Stimulated activated CD4-positive, alpha-beta T cell treated with anti-CD3 and anti-CD28 coated beads, Interleukin-12 subunit alpha, Interleukin-12 subunit beta, amount 100 ng/mL, for 24 hours (primary cell): ENCODE data around the gene IQCE.
A peak's percentile ranks its signal among the peaks of the same experiment; 100 is the strongest.

Experiments
- DNase-seq, 2 experiments: peaks; one replicate each; pipeline ENCODE4 v3.0.0-alpha.2; 2020; ENCODE audit warnings: low read depth in 2 of 2

The IQCE gene, protein sequence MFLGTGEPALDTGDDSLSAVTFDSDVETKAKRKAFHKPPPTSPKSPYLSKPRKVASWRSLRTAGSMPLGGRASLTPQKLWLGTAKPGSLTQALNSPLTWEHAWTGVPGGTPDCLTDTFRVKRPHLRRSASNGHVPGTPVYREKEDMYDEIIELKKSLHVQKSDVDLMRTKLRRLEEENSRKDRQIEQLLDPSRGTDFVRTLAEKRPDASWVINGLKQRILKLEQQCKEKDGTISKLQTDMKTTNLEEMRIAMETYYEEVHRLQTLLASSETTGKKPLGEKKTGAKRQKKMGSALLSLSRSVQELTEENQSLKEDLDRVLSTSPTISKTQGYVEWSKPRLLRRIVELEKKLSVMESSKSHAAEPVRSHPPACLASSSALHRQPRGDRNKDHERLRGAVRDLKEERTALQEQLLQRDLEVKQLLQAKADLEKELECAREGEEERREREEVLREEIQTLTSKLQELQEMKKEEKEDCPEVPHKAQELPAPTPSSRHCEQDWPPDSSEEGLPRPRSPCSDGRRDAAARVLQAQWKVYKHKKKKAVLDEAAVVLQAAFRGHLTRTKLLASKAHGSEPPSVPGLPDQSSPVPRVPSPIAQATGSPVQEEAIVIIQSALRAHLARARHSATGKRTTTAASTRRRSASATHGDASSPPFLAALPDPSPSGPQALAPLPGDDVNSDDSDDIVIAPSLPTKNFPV

DNA sequence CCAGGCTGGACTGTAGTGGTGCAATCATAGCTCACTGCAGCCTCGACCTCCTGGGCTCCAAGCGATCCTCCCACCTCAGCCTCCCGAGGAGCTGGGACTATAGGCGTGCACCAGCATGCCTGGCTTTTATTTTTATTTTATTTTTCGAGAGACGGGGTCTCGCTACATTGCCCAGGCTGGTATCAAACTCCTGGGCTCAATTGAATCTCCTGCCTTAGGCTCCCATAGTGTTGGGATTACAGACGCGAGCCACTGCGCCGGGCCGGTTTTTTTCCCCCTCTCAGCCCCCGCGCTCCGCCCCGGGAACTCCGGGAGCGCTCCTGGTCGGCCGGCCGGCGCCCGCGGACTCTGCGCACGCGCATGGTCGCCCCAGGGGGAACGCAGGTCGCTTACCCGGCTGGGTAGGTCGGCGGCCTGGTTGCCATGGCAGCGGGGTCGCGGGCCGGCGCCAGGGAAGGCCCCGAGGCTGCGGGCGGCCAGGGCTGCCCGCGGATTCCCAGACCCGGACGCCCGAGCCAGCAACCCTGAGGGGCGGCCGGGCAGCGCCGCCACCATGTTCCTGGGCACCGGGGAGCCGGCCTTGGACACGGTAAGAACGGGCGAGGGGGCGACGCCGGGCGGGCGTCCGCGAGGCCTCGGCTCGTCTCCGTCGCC lies at the start of gene IQCE:
Gene IQCE, plus strand, starts transcription at position 351 of the 654 bp plus-strand sequence. Its CDS starts 203 bp downstream, at position 554.
- DNase-seq: peak; percentile 81 to 89

DNA sequence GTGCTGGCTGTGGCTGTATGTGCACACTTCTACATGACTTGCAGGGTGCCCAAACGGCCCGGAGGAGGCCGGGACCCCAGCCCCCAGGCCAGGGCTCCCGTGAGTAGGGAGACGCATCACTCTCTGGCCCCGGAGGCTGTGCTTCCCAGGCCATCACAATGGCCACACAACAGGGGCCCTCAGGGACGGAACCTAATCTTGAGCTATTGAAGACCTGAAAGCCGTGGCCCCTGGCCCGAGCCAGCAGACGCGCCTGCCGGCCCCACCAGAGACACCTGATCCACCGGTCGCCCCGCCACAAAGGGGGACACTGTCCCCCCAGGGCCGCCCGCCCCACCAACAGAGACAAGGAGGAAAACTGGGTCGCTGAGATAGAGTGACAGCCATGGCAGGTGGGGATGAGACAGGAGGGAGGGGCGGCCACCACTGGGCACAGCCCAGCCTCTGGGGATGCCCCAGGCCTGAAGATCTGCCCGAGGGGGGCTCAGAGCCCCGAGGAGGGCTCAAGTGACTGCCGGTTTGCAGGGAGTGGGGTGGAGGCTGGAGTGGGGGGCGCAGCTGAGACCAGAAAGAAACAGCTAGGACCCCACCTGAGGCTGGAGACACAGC lies 49.4 kb upstream of the IQCE start:
- no peak for DNase-seq

DNA sequence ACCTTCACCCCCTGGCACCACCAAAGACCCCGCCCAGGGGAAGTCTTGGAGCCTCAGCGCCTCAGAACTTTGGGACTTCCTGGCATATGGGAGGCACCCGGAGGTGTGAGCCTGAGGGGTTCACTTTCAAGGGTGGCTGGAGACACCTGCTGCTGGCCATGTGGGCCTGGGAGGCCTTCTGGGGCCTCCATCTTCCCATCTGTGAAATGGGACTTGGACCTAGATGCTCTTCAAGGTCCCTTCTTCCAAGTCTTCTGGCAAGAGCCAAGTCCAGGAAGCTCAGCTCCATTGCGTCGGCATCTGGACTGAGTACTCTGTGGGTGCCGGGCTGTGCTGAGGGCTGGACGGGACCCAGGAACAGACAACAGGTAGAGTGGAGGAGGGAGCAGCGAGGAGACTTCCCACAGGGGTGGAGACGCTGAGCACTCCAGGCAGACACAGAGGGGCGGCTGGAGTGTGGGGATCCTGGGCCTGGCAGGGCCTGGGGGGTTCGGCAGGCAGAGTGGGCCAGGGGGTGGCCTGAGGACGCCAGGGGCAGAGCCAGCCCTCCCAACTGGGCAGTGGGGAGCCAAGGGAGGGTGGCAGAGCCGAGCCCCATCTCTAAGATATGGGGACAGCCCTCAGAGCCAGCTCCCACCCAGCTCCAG lies 48.5 kb upstream of the IQCE start:
- DNase-seq: no peak

DNA sequence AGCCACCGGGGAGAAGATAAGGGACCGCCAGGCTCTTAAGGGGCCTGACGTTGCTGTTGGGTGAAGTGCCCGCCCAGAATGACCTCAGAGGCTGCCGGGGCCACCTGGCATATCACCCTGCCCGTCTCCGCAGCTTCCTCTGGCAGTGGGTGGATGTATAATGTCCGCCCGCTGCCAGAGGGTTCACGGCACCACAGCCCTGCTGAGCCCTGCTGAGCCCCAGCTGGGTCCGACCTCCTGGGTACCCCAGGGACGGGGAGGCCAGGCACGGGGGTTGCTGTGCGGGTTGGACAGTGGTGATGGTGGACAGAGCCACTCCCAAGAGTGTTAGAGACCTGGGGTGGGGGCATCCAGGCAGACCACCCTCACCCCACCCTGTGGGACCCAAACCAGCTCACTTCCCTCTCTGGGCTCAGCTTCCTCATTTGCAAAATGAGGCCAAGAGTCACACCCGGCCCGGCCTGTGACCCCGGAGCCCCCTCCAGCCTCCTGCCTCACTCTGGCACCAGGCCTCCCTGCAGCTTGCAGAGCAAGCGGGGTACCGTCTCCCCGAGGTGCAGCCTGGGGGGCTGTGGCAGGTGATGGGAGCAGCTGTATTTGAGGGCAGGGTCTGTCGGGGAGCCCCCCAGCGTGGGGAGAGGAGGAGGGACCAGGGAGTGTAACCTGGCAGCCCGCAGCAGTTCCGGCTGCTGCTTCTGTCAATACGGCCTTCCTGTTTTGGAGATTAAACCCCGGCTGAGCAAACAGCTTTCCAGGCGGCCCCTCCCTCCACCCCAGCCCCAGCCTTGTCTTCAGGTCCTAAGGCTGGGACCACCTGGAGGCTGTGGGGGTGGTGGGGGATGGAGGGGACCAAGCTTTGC lies 47.6 kb upstream of the IQCE start:
- peak in 1 of 2 experiments; percentile 35 for DNase-seq

DNA sequence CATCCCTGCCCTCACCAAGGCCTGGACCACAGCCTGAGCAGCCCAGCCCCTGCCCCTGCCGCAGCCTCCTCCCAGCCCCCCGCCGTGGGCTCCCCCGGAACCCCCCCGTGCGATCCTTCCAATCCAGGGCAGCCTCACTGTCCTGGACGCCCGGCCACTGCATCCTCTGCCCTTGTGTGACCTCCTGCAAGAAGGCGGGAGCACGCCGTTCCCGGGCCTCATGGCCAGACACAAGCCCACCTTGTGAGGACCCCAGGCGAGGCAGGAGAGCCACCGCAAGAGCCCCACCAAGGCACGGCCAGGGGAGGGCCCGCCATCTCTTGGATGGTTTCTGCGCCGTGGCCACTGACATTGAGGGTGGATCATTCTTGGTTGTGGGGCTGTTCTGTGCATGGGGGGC lies 47.0 kb upstream of the IQCE start:
- no peak for DNase-seq

DNA sequence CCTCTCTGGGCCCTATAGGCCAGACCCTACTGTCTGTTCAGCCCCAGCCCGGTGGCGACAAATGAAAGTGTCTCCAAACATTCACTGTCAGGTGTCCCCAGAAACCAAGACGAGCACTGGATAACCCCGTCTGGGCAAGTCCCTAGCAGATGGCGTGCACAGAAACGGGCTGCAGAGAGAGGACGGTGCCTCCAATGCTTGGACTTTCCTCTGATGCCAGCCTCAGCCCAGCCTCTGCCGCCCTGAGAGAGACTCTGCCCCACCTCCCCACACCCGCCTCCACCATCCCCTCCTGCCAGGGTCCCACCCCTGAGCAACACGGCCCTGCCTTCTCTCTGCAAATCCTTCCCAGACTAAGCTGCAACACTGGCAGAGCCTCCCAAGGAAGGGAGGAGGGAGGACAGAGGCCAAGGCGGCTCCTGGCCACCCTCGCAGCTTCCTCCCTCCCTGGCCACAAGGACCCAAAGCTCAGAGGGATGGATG lies 46.6 kb upstream of the IQCE start:
- DNase-seq: no peak

DNA sequence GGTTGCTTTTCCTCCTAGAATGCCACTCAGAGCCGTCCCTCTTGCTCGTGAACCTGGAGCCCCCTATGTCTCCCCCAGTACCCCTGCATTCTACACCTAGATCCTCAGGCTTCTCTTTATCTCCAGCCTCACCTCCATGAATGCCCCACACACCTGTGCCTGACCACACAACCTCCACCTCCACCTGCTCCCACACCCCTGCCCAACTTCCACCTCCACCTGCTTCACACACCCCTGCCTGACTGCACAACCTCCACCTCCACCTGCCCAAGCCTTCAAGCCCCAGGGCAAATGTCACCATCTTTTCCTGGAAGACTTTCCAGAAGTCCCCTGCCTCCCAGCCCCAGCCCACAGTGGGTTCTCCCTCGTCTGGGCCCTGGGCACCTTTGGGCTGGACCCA lies 46.1 kb upstream of the IQCE start:
- DNase-seq: no peak

DNA sequence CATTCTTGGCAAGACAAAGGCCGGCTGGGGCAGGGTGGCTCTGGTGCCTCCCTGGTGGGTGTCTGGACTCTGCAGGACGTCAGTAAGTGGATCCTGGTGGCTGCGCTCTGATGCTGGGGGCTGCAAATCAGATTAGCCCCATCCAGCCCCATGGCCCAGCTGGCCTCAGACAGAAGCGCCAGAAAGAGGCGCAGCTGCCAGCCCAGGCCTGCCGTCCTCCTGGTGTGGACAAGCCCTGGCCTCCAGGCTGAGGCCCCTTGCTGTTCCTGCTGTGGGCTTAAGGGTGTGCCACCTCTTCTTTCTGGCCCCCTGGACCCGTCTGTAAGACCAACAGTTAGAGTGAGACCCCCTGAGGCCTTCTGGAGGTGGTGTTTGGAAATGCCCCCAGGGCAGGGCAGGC lies 45.1 kb upstream of the IQCE start:
- DNase-seq: no peak

DNA sequence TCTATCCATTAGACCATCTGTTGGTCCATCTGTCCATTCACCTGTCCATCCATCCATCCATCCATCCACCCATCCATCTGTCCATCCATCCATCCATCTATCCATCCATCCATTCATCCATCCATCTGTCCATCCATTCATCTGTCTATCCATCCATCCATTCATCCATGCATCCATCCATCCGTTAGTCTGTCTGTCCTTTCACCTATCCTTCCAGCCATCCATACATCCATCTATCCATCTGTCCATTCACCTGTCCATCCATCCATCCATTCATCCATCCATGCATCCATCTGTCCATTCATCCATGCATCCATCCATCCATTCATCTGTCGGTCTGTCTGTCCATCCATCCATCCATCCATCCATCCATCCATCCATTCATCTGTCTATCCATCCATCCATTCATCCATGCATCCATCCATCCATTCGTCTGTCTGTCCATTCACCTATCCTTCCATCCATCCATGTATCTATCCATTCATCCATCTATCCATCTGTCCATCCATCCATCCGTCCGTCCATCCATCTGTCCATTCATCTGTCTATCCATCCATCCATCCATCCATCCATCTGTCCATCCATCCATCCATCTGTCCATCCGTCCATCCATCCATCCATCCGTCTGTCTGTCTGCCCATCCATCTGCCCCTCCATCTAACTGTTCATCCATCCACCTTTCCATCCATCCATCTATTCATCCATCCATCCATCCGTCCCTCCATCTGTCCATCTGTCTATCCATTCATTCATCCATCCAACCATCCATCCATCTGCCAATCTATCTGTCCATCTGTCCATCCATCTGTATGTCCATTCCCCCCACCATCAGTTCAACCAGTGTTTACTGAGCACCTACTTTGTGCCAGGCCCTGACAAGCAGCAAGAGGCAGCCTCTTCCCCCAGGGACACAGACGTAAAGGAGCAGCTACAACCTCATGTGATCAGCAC lies 44.0 kb upstream of the IQCE start:
- DNase-seq: no peak

DNA sequence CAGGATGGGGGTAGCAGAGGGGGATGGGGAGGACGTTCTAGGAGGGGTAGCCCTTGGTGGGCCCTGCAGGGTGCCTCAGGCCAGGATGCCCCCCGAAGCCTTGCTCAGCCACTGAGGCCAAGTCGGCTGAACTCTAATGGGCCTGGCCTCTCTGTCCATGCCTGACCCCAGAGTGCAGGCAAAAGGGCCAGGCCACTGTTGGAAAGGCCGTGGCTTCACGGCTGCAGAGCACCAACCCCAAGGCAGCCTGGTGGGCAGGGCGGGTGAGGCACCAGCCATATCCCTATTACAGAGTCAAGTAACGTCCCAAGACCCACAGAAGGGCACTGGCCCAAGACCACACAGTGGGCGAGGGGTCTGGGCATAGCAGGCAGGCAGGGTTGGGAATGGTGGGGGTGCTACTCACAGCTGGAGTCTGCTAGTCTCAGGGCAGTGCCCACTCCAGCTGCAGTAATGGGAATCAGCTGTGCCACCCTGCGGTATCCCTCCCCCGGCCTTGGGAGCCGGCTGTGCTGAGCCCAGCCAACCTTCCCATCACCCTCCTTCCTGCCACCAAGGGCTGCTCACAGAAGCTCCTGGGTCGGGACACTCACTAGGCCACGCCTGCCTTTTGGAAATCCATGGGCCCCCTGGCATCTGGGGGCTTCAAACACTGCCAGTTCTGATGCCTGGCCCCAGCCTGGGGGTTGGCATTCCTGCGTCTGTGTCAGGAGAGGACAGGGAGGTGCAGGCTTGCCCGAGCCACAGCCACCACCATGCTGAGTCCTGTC lies 43.2 kb upstream of the IQCE start:
- no peak for DNase-seq

DNA sequence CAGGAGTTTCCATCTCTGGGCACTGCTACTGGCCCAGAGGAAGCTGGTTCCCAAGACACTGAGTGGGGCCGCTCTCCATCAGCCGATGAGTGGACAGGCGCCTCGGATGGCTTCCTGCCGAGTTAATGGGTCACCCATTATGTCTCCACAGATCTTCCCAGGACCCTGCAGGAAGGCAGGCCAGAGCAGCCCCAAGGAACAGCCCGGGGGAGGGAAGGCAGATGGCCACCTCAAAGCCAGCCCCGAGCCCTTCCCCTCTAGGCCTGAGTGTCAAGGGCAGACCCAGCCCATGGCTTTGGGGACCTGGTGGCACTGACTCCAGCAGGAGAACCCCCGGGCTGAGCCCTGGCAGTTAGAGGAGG lies 42.6 kb upstream of the IQCE start:
- DNase-seq: no peak

DNA sequence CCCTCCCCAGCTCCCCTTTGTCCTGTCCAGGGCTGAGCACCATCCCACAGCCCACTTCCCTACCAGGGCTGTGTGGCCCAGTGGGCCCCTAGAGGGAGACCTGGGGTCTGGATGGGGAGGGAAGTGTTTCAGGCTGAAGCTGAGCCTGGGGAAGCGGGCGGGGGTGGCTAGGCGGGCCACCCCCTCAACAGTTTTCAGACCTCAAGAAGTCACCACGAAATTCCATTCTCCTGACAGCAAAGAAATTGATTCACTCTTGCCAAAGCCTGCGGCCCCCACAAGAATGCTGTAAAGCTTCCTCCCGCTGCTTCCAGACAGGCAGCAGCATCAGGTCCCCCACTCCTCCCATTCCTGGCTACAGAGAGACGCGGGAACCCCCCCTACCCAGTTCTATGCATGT lies 41.8 kb upstream of the IQCE start:
- no peak for DNase-seq

DNA sequence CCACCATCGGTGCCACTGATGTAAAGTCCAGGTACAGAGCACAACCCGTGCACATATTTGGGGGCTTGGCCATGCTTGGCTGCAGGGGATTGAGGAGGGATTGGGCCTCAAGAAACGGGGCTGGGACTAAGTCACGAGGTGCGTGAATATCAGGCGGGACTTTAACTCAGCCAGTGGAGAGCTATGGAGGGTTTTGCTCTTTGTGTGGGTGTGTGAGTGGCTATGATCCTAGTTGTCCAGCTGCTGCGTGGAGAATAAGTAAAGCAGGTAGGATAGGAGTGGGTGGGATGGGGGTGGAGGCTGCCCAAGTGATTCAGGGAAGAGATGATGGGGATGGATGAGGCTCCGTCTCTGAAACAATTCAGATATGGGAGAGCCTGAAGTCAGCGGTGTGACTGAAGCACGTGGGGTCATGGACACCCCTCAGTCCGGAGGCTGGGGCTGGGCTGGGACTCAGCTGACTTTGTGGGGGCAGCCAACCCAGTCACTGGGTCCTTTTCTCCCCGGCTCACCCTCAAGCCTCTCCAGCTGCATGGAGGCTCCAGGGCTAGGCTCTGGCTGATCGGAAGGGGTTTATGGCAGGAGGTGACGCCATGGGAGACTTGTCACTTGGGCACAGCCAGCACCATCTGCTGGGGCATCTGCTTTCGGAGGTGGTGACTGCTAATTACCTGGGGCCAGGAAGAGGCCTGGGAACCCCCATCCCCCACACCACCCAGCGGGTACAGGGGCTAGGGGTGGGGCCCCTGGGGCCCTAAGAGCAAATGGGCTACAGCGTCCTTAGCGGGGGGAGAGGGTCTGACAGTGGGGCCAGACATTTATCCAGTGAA lies 40.9 kb upstream of the IQCE start:
- no peak for DNase-seq

DNA sequence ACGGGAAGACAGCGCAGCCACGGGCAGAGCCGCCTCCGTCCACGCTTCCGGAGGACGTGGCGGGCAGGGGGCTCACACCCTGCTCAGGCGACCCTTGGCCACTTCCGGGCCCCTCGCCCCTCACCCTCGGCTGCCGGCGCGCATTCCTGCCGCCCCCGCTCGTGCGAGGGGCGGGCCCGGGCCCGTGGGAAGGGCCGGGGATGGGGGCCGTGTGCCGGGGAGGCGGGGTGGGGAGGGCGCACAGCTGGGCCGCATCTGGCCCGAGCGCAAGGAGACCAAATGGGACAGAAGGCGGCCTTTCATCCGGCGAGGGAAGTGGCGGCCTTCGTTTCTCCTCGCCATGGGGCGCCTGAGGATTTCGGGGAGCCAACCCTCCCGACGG lies 40.1 kb upstream of the IQCE start:
- no peak for DNase-seq

DNA sequence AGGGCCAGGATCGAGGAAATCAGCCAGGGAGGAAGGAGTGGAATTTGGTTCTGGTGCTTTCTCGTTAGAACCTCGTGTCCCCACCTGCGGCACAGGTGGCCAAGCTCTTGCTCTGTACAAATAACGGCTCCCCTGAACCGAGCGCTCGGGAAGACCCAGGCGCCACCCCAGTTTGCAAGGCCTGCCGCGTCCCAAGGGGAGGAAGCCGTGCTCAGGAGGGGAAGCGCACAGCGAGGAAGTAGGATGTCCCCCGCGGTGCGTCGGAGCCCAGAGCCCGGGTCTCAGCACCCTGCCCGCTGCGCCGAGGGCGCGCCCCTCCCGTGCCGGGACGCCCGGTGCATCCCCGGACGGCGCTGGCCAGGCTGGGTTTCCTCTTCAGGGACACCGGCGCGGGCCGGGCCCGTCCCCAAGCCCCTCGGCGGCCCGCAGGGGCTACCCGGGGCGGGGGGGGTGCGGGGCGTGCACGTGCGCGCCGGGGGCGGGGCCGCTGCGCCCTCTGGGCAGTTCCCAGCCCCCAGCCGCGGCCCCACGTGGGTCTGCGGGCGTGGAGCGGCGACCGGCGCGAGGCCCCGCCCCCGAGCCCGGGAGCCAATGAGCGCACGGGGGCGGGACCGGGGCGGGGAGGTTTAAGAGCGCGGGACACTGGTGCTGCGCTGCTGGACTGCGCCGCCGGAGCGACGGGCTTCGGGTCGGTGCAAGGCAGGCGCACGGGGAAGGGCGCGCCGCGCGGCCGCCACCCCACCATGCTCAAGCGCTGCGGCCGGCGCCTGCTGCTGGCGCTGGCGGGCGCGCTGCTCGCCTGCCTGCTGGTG lies 39.5 kb upstream of the IQCE start, which contains the start of gene LFNG:
Gene LFNG, plus strand, starts transcription at position 656 of the 812 bp plus-strand sequence. Its CDS starts 88 bp downstream, at position 744.
- peak; percentile 66 to 79 for DNase-seq

DNA sequence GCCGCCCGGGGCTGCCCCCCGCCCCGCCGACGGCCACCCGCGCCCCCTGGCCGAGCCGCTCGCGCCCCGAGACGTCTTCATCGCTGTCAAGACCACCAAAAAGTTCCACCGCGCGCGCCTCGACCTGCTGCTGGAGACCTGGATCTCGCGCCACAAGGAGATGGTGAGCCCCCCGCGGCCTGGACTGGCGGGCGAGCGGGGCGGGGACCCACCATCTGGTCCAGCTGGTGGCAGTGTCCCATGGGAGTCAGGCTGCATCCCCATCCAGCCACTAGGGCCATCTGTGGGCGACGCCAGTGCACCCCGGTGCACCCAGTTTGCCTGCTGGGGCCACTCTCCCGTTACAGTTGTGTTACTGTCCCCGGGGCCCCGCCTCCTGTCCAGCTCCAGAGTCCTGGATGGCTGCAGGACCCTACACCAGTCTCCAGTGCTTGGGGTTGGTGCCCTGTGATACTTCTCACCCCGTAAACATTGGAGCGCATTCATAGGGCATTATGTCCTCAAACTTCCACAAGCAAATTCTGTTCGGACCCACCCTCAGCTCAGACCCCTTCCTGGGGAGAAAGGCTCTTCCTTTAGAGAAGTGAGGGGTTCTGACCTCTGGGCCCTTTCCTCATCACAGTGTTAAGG lies 38.5 kb upstream of the IQCE start:
- peak in 1 of 2 experiments; percentile 26 for DNase-seq
